SKM-1 treated with dmso at 0.1 percent for 144 hours (cell line): ENCODE data around the gene CDHR3.
A peak's percentile ranks its signal among the peaks of the same experiment; 100 is the strongest.
"Not testable (repeated sequence)": the region's sequence is repeated elsewhere in the genome, so short reads cannot be mapped to it uniquely, and the experiment has no call there.

Source experiments
- DNase-seq: peaks from one replicate; lab custom pipeline; 2025; ENCODE audit not compliant: unreplicated experiment; lab: John Stamatoyannopoulos, UW

CDHR3 gene

GRCh38 chr7:105996860-105997737, 34.0 kb downstream of the CDHR3 start:
- DNase-seq: no peak

- DNase-seq: no peak
Observed at GRCh38 chr7:105999256-105999655, 36.2 kb downstream of the CDHR3 start.

GRCh38 chr7:106001196-106001595, 38.1 kb downstream of the CDHR3 start:
- DNase-seq: no peak

GRCh38 chr7:106001886-106002285, 38.8 kb downstream of the CDHR3 start:
- no peak for DNase-seq

GRCh38 chr7:106003525-106004064, 40.5 kb downstream of the CDHR3 start:
- no peak for DNase-seq

- DNase-seq: no peak
Observed at GRCh38 chr7:106006906-106007305, 43.8 kb downstream of the CDHR3 start.

GRCh38 chr7:106007796-106008195, 44.7 kb downstream of the CDHR3 start:
- not testable (repeated sequence) for DNase-seq

GRCh38 chr7:106009503-106010226, 46.6 kb downstream of the CDHR3 start:
- DNase-seq: peak; percentile 63

GRCh38 chr7:106010331-106010730, 47.3 kb downstream of the CDHR3 start:
- no peak for DNase-seq

GRCh38 chr7:106010866-106011265, 47.8 kb downstream of the CDHR3 start:
- no peak for DNase-seq

- no peak for DNase-seq
Observed at GRCh38 chr7:106012184-106012583, 49.1 kb downstream of the CDHR3 start.

GRCh38 chr7:106012935-106013439, 49.9 kb downstream of the CDHR3 start:
- DNase-seq: no peak

GRCh38 chr7:106015381-106016218, 52.5 kb downstream of the CDHR3 start:
- DNase-seq: no peak

GRCh38 chr7:106016331-106016730, 53.3 kb downstream of the CDHR3 start:
- DNase-seq: no peak

- no peak for DNase-seq
Observed at GRCh38 chr7:106017657-106018056, 54.6 kb downstream of the CDHR3 start.

- no peak for DNase-seq
Observed at GRCh38 chr7:106018566-106019469, 55.8 kb downstream of the CDHR3 start.

GRCh38 chr7:106019470-106019820, 56.4 kb downstream of the CDHR3 start:
- no peak for DNase-seq

- no peak for DNase-seq
Observed at GRCh38 chr7:106021151-106022067, 58.3 kb downstream of the CDHR3 start.
